T-helper 2 cell (primary cell): ENCODE results near the gene PHF20.
"Not testable (repeated sequence)": the region's sequence is repeated elsewhere in the genome, so short reads cannot be mapped to it uniquely, and the experiment has no call there.

Source experiments
- DNase-seq, 5 experiments: peaks; one replicate each; pipeline versions ENCODE4 v3.0.0 to v3.0.0-alpha.2; 2012 to 2022

PHF20 gene

GRCh38 chr20:35886537-35886936 lies 114.7 kb downstream of the PHF20 start:
- no peak for DNase-seq

GRCh38 chr20:35887393-35888064 lies 115.7 kb downstream of the PHF20 start:
- DNase-seq, result no peak

- DNase-seq, result no peak
These were observed 116.8 kb downstream of the PHF20 start for GRCh38 chr20:35888657-35889056.

- DNase-seq, result no peak
These were observed 119.6 kb downstream of the PHF20 start for GRCh38 chr20:35891375-35891774.

- DNase-seq, result no peak
These were observed 121.1 kb downstream of the PHF20 start for GRCh38 chr20:35892871-35893270.

- peak in 1 of 5 experiments; percentile 90 for DNase-seq
These were observed 122.1 kb downstream of the PHF20 start for GRCh38 chr20:35893942-35894341.

- not testable (repeated sequence) for DNase-seq
These were observed 123.7 kb downstream of the PHF20 start for GRCh38 chr20:35895516-35895915.

- no peak for DNase-seq
These were observed 127.2 kb downstream of the PHF20 start for GRCh38 chr20:35899064-35899463.

GRCh38 chr20:35901230-35901629 lies 129.4 kb downstream of the PHF20 start:
- not testable (repeated sequence) for DNase-seq

- DNase-seq, result no peak
These were observed 130.1 kb downstream of the PHF20 start for GRCh38 chr20:35901678-35902544.

- DNase-seq, result no peak
These were observed 130.7 kb downstream of the PHF20 start for GRCh38 chr20:35902545-35902941.

- DNase-seq, result no peak
These were observed 132.0 kb downstream of the PHF20 start for GRCh38 chr20:35903843-35904242.

- DNase-seq, result no peak
These were observed 133.3 kb downstream of the PHF20 start for GRCh38 chr20:35904982-35905663.

GRCh38 chr20:35907017-35907701 lies 135.3 kb downstream of the PHF20 start:
- DNase-seq, result no peak

GRCh38 chr20:35908007-35908406 lies 136.2 kb downstream of the PHF20 start:
- no peak for DNase-seq

- DNase-seq, result peak in 1 of 5 experiments; percentile 20
These were observed 137.4 kb downstream of the PHF20 start for GRCh38 chr20:35909176-35909575.

GRCh38 chr20:35909796-35910195 lies 138.0 kb downstream of the PHF20 start:
- no peak for DNase-seq

GRCh38 chr20:35910254-35910653 lies 138.4 kb downstream of the PHF20 start:
- DNase-seq, result no peak

- no peak for DNase-seq
These were observed 141.1 kb downstream of the PHF20 start for GRCh38 chr20:35912881-35913280.

- DNase-seq, result no peak
These were observed 145.3 kb downstream of the PHF20 start for GRCh38 chr20:35917077-35917476.

GRCh38 chr20:35918021-35918420 lies 146.2 kb downstream of the PHF20 start:
- no peak for DNase-seq

- DNase-seq, result no peak
These were observed 148.7 kb downstream of the PHF20 start for GRCh38 chr20:35920523-35920922.

GRCh38 chr20:35929301-35929700 lies 157.5 kb downstream of the PHF20 start:
- DNase-seq, result no peak
